A549 (cell line): ENCODE data around the gene APC. TPM values are rescaled to one million over a fixed set of nuclear protein-coding genes. Genes with fewer than 3 reads are reported as not detected.

Source experiments
- ATAC-seq, 2 experiments: fragments of 200-7000 bp in 1 of 2; fragments of >200 bp in 1 of 2; cut with Nextera tagmentation in 1 of 2; cut with Tn5 transposase in 1 of 2; 3 replicates each; pipeline versions ENCODE4 v1.8.0 to v1.9.1; 2018 to 2020; ENCODE audit warnings: mild to moderate bottlenecking in 1 of 2, moderate library complexity in 1 of 2
- CTCF ChIA-PET: fragments of 300-600 bp; sonication (Branson Sonifier 250); formaldehyde crosslinking; extraction: SDS; loops from one replicate; lab custom pipeline; 2021; ENCODE audit warnings: antibody characterized with exemption, inconsistent platforms; lab: Yijun Ruan, JAX
- POLR2A ChIA-PET: fragments of 350-600 bp; formaldehyde crosslinking; extraction: SDS; loops from one replicate; lab custom pipeline; 2021; ENCODE audit warnings: antibody characterized with exemption, inconsistent platforms; lab: Yijun Ruan, JAX
- DNase-seq, 2 experiments: peaks; one replicate each; pipeline versions ENCODE4 v3.0.0 to v3.0.0-alpha.2; 2011 to 2016; ENCODE audit warnings: low read depth in 1 of 2, low spot score in 1 of 2
- FAIRE-seq: peaks from 2 replicates; lab custom pipeline; 2011; peaks lifted over from hg19 to GRCh38; lab: Jason Lieb, UNC
- H3K27ac ChIP-seq, 2 experiments: fragments of >200 bp; sonication (Bioruptor Twin); formaldehyde crosslinking; 3 replicates each; pipeline ENCODE4 v1.5.1; 2016 to 2017
- H3K4me1 ChIP-seq: fragments of >200 bp; sonication (Bioruptor Twin); formaldehyde crosslinking; 3 replicates; pipeline ENCODE4 v1.6.1; 2016
- H3K4me2 ChIP-seq: fragments of >200 bp; sonication (Bioruptor Twin); formaldehyde crosslinking; 3 replicates; pipeline ENCODE4 v1.6.1; 2016
- H3K4me3 ChIP-seq: fragments of >200 bp; sonication (Bioruptor Twin); formaldehyde crosslinking; 3 replicates; pipeline ENCODE4 v1.5.1; 2016
- H3K9me3 ChIP-seq: fragments of >200 bp; sonication (Bioruptor Twin); formaldehyde crosslinking; 3 replicates; pipeline ENCODE4 v1.6.1; 2016
- CBX2 ChIP-seq: fragments of 200-600 bp; sonication (generic); IDR thresholded peaks from 2 replicates; pipeline ENCODE4 v1.6.1; 2016; ENCODE audit warnings: low read depth, mild to moderate bottlenecking, borderline replicate concordance
- CEBPB ChIP-seq, 2 experiments: fragments of >200 bp in 1 of 2; sonication (Bioruptor Twin) in 1 of 2; formaldehyde crosslinking in 1 of 2; IDR thresholded peaks; 2 replicates each; pipeline ENCODE4 v1.6.1; 2012 to 2016
- CHD4 ChIP-seq: fragments of 200-600 bp; sonication (generic); IDR thresholded peaks from 2 replicates; pipeline ENCODE4 v1.6.1; 2016; ENCODE audit warnings: antibody characterized with exemption, mild to moderate bottlenecking, borderline replicate concordance
- CTCF ChIP-seq: fragments of >200 bp; sonication (Bioruptor Twin); formaldehyde crosslinking; IDR thresholded peaks from 3 replicates; pipeline ENCODE4 v1.5.1; 2016
- EHF ChIP-seq: fragments of 250-450 bp; sonication (Bioruptor Pico); IDR thresholded peaks from 2 replicates; pipeline ENCODE4 v1.5.0; 2020; ENCODE audit warnings: mild to moderate bottlenecking
- EHMT2 ChIP-seq: fragments of 200-600 bp; sonication (generic); IDR thresholded peaks from 2 replicates; pipeline ENCODE4 v1.6.1; 2016; ENCODE audit warnings: antibody characterized with exemption, low read depth, mild to moderate bottlenecking, moderate library complexity
- ELK1 ChIP-seq: fragments of 150-350 bp; IDR thresholded peaks from 2 replicates; pipeline ENCODE4 v1.6.1; 2014; ENCODE audit warnings: low read depth, mild to moderate bottlenecking, low read length
- EP300 ChIP-seq, 2 experiments: fragments of >200 bp; sonication (Bioruptor Twin); formaldehyde crosslinking; IDR thresholded peaks; 2 replicates in 1 of 2; 3 replicates in 1 of 2; pipeline ENCODE4 v1.6.1; 2016 to 2017
- FOXS1 ChIP-seq: fragments of 250-450 bp; sonication (Bioruptor Pico); IDR thresholded peaks from 2 replicates; pipeline ENCODE4 v1.5.0; 2020; ENCODE audit warnings: mild to moderate bottlenecking, moderate library complexity
- HEYL ChIP-seq: fragments of 250-450 bp; sonication (Bioruptor Pico); IDR thresholded peaks from 2 replicates; pipeline ENCODE4 v1.8.0; 2021; ENCODE audit warnings: mild to moderate bottlenecking, moderate library complexity
- HOXA7 ChIP-seq: fragments of 250-450 bp; sonication (Bioruptor Pico); IDR thresholded peaks from 2 replicates; pipeline ENCODE4 v1.5.0; 2020; ENCODE audit warnings: mild to moderate bottlenecking, moderate library complexity
- HOXB5 ChIP-seq: fragments of 250-450 bp; sonication (Bioruptor Pico); IDR thresholded peaks from 2 replicates; pipeline ENCODE4 v1.5.0; 2020; ENCODE audit warnings: mild to moderate bottlenecking, moderate library complexity
- KDM1A ChIP-seq: fragments of 200-600 bp; sonication (generic); IDR thresholded peaks from 2 replicates; pipeline ENCODE4 v1.6.1; 2016; ENCODE audit warnings: low read depth, mild to moderate bottlenecking
- KDM5A ChIP-seq: fragments of 200-600 bp; sonication (generic); IDR thresholded peaks from 2 replicates; pipeline ENCODE4 v1.6.1; 2016; ENCODE audit warnings: antibody characterized with exemption, mild to moderate bottlenecking
- MAFK ChIP-seq: fragments of 450-650 bp; IDR thresholded peaks from 2 replicates; pipeline ENCODE4 v1.6.1; 2014; ENCODE audit not compliant: partially characterized antibody
- PBX3 ChIP-seq: IDR thresholded peaks from 2 replicates; pipeline ENCODE4 v1.6.1; 2012
- RAD21 ChIP-seq, 2 experiments: fragments of >200 bp in 1 of 2; sonication (Bioruptor Twin) in 1 of 2; formaldehyde crosslinking in 1 of 2; IDR thresholded peaks in 1 of 2; conservative IDR thresholded peaks in 1 of 2; 2 replicates in 1 of 2; 3 replicates in 1 of 2; pipeline ENCODE4 v1.6.1; 2012 to 2018; ENCODE audit warnings: inconsistent platforms in 1 of 2
- RNF2 ChIP-seq: fragments of 200-600 bp; sonication (generic); IDR thresholded peaks from 2 replicates; pipeline ENCODE4 v1.6.1; 2016; ENCODE audit warnings: low read depth, mild to moderate bottlenecking, antibody characterized with exemption, moderate library complexity, borderline replicate concordance
- ZC3H11A ChIP-seq: fragments of 450-650 bp; IDR thresholded peaks from 2 replicates; pipeline ENCODE4 v1.6.1; 2014; ENCODE audit warnings: antibody characterized with exemption, mild to moderate bottlenecking
- ZFP36 ChIP-seq: fragments of 450-650 bp; IDR thresholded peaks from 2 replicates; pipeline ENCODE4 v1.6.1; 2014; ENCODE audit warnings: borderline replicate concordance; ENCODE audit not compliant: partially characterized antibody
- ZNF302 ChIP-seq: fragments of 250-450 bp; sonication (Bioruptor Pico); IDR thresholded peaks from 2 replicates; pipeline ENCODE4 v1.9.0; 2021; ENCODE audit warnings: inconsistent platforms, mild to moderate bottlenecking, moderate library complexity
- whole genome bisulfite sequencing: methylation state at CpG from one replicate; pipeline ENCODE4 v1.1.6; 2017; ENCODE audit errors: missing lambda C conversion rate; 5-methylcytosine and 5-hydroxymethylcytosine counted together
- polyA plus RNA-seq, 4 experiments: library from polyadenylated mRNA; depleted of rRNA in 3 of 4; stranded (reverse); fragments of >200 nt; fragmentation: RNase III in 1 of 4; extraction: RNeasy Plus Mini Kit Qiagen cat#74134 plus additional on column Dnase treatment in 1 of 4; gene quantifications; 2 replicates in 3 of 4; 3 replicates in 1 of 4; pipeline ENCODE4 v1.2.3, GENCODE V29; 2011 to 2017

Gene APC
- polyA plus RNA-seq, 2 of the 4 experiments (the other 2 are of a cell fraction), result 10.6 to 21.2 TPM

GRCh38 chr5:112861638-112861985 lies 123.9 kb downstream of the APC start:
- POLR2A ChIA-PET, result interaction anchor here (0.9 to 1.4 kb wide), 3 partner anchors 52 to 60 kb away, joined by 3 to 4 read pairs (median 3); partner anchors contain the start of gene REEP5
- DNase-seq, result no peak
- no peak for ATAC-seq
- peak overlapping the region; percentile 82 to 97 for H3K27ac ChIP-seq
- CTCF ChIA-PET, result interaction anchor here (1.4 kb wide), 1 partner anchor 13 kb away, joined by 8 read pairs; no protein-coding TSS in a partner anchor
- peaks cover 20% of the 10 kb centered on the region; the same call in 2 of the 3 replicates for H3K4me1 ChIP-seq
- WGBS, result under 1% methylated on average over 8 of the region's 8 CpGs
- H3K9me3 ChIP-seq, result no peaks in the 10 kb centered on the region
- no peak for FAIRE-seq
- TF ChIP-seq HOXB5 (CRISPR knock-in tag) (no peak), ELK1 (no peak), MAFK (no peak), EHF (CRISPR knock-in tag) (no peak), PBX3 (no peak), CBX2 (no peak), ZC3H11A (no peak), RNF2 (no peak), HOXA7 (CRISPR knock-in tag) (no peak), HEYL (CRISPR knock-in tag) (no peak), ZNF302 (CRISPR knock-in tag) (no peak), RAD21 (conservative IDR thresholded peaks at IDR 0.05 in 1 of 2, IDR thresholded peaks at IDR 0.05 in 1 of 2) (no peak), FOXS1 (CRISPR knock-in tag) (no peak)
- peak overlapping the region; percentile 87 for H3K4me2 ChIP-seq
- peak overlapping the region; percentile 87 for H3K4me3 ChIP-seq

- TF ChIP-seq EP300 (IDR thresholded peaks at IDR 0.05) (no peak), EHMT2 (no peak), EHF (CRISPR knock-in tag) (no peak), CEBPB (IDR thresholded peaks at IDR 0.05) (no peak), FOXS1 (CRISPR knock-in tag) (no peak), MAFK (no peak), ZFP36 (no peak), CHD4 (no peak)
- Histone ChIP-seq H3K4me2 (peak overlapping the region; percentile 87), H3K27ac (peak overlapping the region; percentile 82 to 97), H3K4me3 (peak overlapping the region; percentile 87), H3K9me3 (no peaks in the 10 kb centered on the region), H3K4me1 (peaks cover 20% of the 10 kb centered on the region; the same call in 2 of the 3 replicates)
- POLR2A ChIA-PET, result interaction anchor here (1.3 kb wide), 1 partner anchor 60 kb away, joined by 3 read pairs; the partner anchor contains the start of gene REEP5
- CTCF ChIA-PET, result no interaction called here
- no peak for DNase-seq
- no peak for ATAC-seq
- FAIRE-seq, result no peak
- WGBS, result 4% methylated on average over 9 of the region's 9 CpGs
These were observed 124.4 kb downstream of the APC start for GRCh38 chr5:112862085-112862484.

- 95% methylated on average over 4 of the region's 4 CpGs for WGBS
- no peak overlapping the region for H3K4me3 ChIP-seq
- CTCF ChIA-PET, result interaction anchor here (1.1 kb wide), 1 partner anchor 15 kb away, joined by 3 read pairs; no protein-coding TSS in a partner anchor
These were observed 125.9 kb downstream of the APC start for GRCh38 chr5:112863549-112863948.

More at GRCh38 chr5:112863549-112863948, 125.9 kb downstream of the APC start:
- FAIRE-seq, result no peak
- POLR2A ChIA-PET, result no interaction called here
- Histone ChIP-seq H3K9me3 (no peaks in the 10 kb centered on the region), H3K27ac (no peak overlapping the region), H3K4me1 (peaks cover 20% of the 10 kb centered on the region; the same call in 2 of the 3 replicates), H3K4me2 (peak overlapping the region; percentile 87)
- DNase-seq, result no peak
- TF ChIP-seq EP300 (IDR thresholded peaks at IDR 0.05) (no peak), KDM1A (no peak), CTCF (no peak), HOXB5 (CRISPR knock-in tag) (no peak), KDM5A (no peak)
- ATAC-seq, result no peak
